ENCODE results near the gene STIM2. TPM values are rescaled to one million over a fixed set of nuclear protein-coding genes. Genes with fewer than 3 reads are reported as not detected.

Gene STIM2
- total RNA-seq, 2 donors from 2014 or later = 9.2 to 10.5 TPM

DNA sequence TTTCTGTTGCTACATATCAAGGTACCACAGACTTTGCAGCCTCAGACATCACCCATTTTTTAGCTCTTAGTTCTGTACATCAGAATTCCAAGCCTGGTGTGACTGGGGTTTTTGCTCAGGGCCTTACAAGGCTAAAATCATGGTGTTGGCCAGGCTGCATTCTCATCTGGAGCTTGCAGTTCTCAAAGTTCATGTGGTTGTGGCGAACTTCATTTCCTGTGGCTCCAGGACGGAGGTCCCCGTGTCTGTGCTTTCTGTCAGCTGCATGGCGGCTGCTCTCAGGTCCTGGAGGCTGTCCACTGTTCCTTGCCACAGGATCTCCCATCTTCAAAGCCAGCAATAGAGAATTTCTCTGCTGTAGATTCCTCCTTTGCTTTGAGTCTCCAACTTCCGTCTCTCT lies 157.4 kb downstream of the STIM2 start:
- TF ChIP-seq, protein P1, sequence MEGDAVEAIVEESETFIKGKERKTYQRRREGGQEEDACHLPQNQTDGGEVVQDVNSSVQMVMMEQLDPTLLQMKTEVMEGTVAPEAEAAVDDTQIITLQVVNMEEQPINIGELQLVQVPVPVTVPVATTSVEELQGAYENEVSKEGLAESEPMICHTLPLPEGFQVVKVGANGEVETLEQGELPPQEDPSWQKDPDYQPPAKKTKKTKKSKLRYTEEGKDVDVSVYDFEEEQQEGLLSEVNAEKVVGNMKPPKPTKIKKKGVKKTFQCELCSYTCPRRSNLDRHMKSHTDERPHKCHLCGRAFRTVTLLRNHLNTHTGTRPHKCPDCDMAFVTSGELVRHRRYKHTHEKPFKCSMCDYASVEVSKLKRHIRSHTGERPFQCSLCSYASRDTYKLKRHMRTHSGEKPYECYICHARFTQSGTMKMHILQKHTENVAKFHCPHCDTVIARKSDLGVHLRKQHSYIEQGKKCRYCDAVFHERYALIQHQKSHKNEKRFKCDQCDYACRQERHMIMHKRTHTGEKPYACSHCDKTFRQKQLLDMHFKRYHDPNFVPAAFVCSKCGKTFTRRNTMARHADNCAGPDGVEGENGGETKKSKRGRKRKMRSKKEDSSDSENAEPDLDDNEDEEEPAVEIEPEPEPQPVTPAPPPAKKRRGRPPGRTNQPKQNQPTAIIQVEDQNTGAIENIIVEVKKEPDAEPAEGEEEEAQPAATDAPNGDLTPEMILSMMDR (IDR thresholded peaks at IDR 0.05) = no peak
- no peak for DNase-seq (ENCODE audit: low spot score)
- H3K36me3 ChIP-seq = peaks cover 17% of the 10 kb centered on the region
- no peaks in the 10 kb centered on the region for H3K4me1 ChIP-seq
- H3K9me3 ChIP-seq = peaks cover 0 to 9% of the 10 kb centered on the region in 2 donors
- no peak overlapping the region for H3K4me3 ChIP-seq
- no peaks in the 10 kb centered on the region for H3K27me3 ChIP-seq
- H3K27ac ChIP-seq = no peak overlapping the region

DNA sequence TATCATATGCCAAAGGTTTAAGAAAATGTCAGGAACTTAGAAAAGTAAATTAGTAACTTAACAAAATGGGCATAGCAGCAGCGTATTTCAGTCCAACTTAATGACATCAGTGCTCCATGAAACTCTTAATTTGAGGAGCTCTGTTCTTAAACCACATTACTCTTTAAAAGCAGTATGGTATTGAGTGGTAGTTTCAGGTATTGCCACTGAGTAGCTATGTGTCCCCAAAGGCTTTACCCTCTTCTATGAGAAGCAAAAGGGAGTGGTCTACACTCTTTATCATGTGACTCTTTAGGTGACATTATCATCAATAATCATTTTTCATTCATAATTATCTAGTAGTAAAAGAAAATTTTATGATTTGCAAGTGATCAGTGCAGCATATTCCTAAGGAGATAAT lies 158.3 kb downstream of the STIM2 start:
- Histone ChIP-seq H3K4me1 (no peaks in the 10 kb centered on the region), H3K36me3 (peaks cover 19% of the 10 kb centered on the region), H3K27ac (no peak overlapping the region), H3K9me3 (peaks cover 0 to 9% of the 10 kb centered on the region in 2 donors), H3K27me3 (no peaks in the 10 kb centered on the region), H3K4me3 (no peak overlapping the region)
- TF ChIP-seq, protein P1 (IDR thresholded peaks at IDR 0.05) = no peak
- no peak for DNase-seq (ENCODE audit: low spot score)

DNA sequence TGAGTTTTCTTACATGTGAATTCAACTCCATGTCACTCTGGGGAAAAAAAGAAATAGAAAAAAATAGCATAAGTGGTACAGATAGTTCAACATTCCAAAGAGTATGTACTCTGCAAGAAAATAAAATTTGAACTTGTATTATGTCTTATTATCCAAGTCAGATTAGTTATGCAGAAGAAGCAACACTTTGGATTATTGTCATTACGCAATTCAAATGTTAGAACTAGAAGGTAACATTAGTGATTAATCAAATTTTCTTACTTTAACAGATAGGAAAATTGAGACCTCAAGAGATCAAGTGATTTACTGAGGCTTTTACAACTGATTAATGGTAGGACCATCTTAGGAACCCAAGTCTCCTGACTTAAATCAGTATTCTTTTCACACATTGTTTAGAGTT lies 159.1 kb downstream of the STIM2 start:
- DNase-seq (ENCODE audit: low spot score) = no peak
- Histone ChIP-seq H3K27ac (no peak overlapping the region), H3K9me3 (peaks cover 0 to 9% of the 10 kb centered on the region in 2 donors), H3K27me3 (no peaks in the 10 kb centered on the region), H3K4me1 (no peaks in the 10 kb centered on the region), H3K4me3 (no peak overlapping the region), H3K36me3 (peaks cover 19% of the 10 kb centered on the region)
- TF ChIP-seq, protein P1 (IDR thresholded peaks at IDR 0.05) = no peak

DNA sequence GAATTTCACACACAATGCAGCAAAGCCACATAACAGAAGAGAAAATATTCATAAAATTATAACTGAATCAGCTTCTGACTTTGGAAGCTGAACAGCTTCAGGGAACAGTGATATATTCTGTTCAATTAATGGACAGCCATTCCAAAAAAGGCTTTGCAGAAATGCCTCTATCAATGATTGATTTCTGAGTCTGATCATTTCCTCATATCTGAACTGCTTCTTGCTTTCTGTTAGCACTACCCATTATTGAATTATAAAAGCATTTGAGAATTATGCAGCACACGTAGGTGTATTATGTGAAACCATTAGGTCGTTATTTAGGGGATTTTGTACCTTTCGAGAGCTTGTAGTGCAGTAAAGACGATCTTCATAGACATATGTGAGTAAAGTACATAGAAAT lies 159.6 kb downstream of the STIM2 start:
- peaks cover 0 to 9% of the 10 kb centered on the region in 2 donors for H3K9me3 ChIP-seq
- peaks cover 19% of the 10 kb centered on the region for H3K36me3 ChIP-seq
- DNase-seq (ENCODE audit: low spot score) = no peak
- no peaks in the 10 kb centered on the region for H3K27me3 ChIP-seq
- TF ChIP-seq, protein P1 (IDR thresholded peaks at IDR 0.05) = no peak
- no peak overlapping the region for H3K4me3 ChIP-seq
- no peak overlapping the region for H3K27ac ChIP-seq
- H3K4me1 ChIP-seq = no peaks in the 10 kb centered on the region

DNA sequence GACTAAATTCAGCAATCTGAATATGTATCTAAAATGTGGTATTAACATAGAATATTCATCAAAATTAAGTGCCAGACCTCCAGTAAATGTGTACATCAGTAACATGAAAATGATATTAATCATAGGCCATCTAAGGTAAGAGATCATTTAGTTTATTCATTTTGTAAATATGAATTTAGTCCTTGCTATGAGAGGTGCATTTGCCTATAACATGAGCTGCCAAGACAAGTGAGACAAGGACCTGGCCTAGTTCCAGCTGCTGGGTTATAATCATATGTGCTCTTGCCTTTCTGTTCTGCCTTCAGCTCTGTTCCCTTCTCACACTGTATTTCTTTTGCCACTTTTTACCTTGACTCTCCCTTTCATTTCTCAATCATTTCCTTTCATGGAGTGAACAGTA lies 160.0 kb downstream of the STIM2 start:
- H3K36me3 ChIP-seq = peaks cover 19% of the 10 kb centered on the region
- no peaks in the 10 kb centered on the region for H3K4me1 ChIP-seq
- DNase-seq (ENCODE audit: low spot score) = no peak
- TF ChIP-seq, protein P1 (IDR thresholded peaks at IDR 0.05) = no peak
- H3K9me3 ChIP-seq = peaks cover 0 to 9% of the 10 kb centered on the region in 2 donors
- no peak overlapping the region for H3K4me3 ChIP-seq
- H3K27me3 ChIP-seq = no peaks in the 10 kb centered on the region
- no peak overlapping the region for H3K27ac ChIP-seq

DNA sequence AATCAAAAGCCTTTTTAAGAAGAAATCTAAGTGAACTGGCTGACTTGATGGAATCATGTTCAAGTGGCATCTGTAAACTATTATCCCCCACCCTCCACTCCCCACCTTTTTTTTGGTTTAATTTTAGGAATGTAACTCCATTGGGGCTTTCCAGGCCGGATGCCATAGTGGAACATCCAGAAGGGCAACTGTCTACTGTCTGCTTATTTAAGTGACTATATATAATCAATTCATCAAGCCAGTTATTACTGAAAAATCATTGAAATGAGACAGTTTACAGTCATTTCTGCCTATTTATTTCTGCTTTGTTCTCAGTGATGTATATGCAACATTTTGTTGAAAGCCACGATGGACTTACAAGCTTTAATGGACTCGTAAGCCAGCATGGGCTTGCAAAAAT lies 162.3 kb downstream of the STIM2 start:
- H3K4me3 ChIP-seq = no peak overlapping the region
- H3K9me3 ChIP-seq = no peaks in the 10 kb centered on the region
- no peaks in the 10 kb centered on the region for H3K4me1 ChIP-seq
- TF ChIP-seq, protein P1 (IDR thresholded peaks at IDR 0.05) = no peak
- H3K27ac ChIP-seq = no peak overlapping the region
- H3K36me3 ChIP-seq = peaks cover 14% of the 10 kb centered on the region
- no peak for DNase-seq (ENCODE audit: low spot score)
- H3K27me3 ChIP-seq = no peaks in the 10 kb centered on the region
